Osteoblast (primary cell): Measurements from ENCODE around the gene ZNF622. TPM values are rescaled to one million over a fixed set of nuclear protein-coding genes. Genes with fewer than 3 reads are reported as not detected.
"Not testable (repeated sequence)": the region's sequence is repeated elsewhere in the genome, so short reads cannot be mapped to it uniquely, and the experiment has no call there.

Experiments
- DNase-seq: peaks from one replicate; pipeline ENCODE4 v3.0.0; 2011; ENCODE audit warnings: low spot score, mixed read lengths; ENCODE audit not compliant: insufficient read length; ENCODE audit errors: missing footprints
- H2AFZ ChIP-seq: 2 replicates; pipeline ENCODE4 v1.6.0; 2011; ENCODE audit warnings: mild to moderate bottlenecking, low read length
- H3K27ac ChIP-seq: 2 replicates; pipeline ENCODE4 v1.5.1; 2011; ENCODE audit warnings: mild to moderate bottlenecking, low read depth, low read length, moderate library complexity
- H3K27me3 ChIP-seq: 2 replicates; pipeline ENCODE4 v1.6.0; 2012; ENCODE audit warnings: mild to moderate bottlenecking, control low read depth, inconsistent platforms, low read length, moderate library complexity; ENCODE audit not compliant: insufficient read depth
- H3K36me3 ChIP-seq: 2 replicates; pipeline ENCODE4 v1.5.1; 2011; ENCODE audit warnings: mild to moderate bottlenecking, low read length, control low read depth, moderate library complexity; ENCODE audit not compliant: insufficient read depth
- H3K4me1 ChIP-seq: 2 replicates; pipeline ENCODE4 v1.5.1; 2011; ENCODE audit warnings: mild to moderate bottlenecking, low read length, control low read depth, moderate library complexity; ENCODE audit not compliant: insufficient read depth
- H3K4me2 ChIP-seq: 2 replicates; pipeline ENCODE4 v1.6.0; 2011; ENCODE audit warnings: mild to moderate bottlenecking, low read length; ENCODE audit not compliant: insufficient read depth
- H3K4me3 ChIP-seq: fragments of 200-600 bp; sonication (generic); 3 replicates; pipeline ENCODE4 v1.5.1; 2012; ENCODE audit warnings: mild to moderate bottlenecking, low read length, inconsistent platforms; ENCODE audit not compliant: insufficient read depth
- H3K79me2 ChIP-seq: 2 replicates; pipeline ENCODE4 v1.6.0; 2012; ENCODE audit warnings: mild to moderate bottlenecking, low read length, control low read depth, inconsistent platforms; ENCODE audit not compliant: insufficient read depth
- H3K9me3 ChIP-seq: 2 replicates; pipeline ENCODE4 v1.5.1; 2011; ENCODE audit warnings: low read depth, low read length, control low read depth
- H4K20me1 ChIP-seq: 2 replicates; pipeline ENCODE4 v1.6.0; 2012; ENCODE audit warnings: mild to moderate bottlenecking, low read length, control low read depth; ENCODE audit not compliant: insufficient read depth
- CTCF ChIP-seq: IDR thresholded peaks from 2 replicates; pipeline ENCODE4 v1.5.1; 2011; ENCODE audit warnings: mild to moderate bottlenecking, low read depth, low read length, moderate library complexity; ENCODE audit errors: extremely low read depth
- total RNA-seq: library from RNA; depleted of rRNA; stranded (reverse); fragments of >200 nt; gene quantifications from 2 replicates; pipeline ENCODE4 v1.2.3, GENCODE V29; 2012

Gene ZNF622
- total RNA-seq, 1 donor: 69.8 TPM

DNA sequence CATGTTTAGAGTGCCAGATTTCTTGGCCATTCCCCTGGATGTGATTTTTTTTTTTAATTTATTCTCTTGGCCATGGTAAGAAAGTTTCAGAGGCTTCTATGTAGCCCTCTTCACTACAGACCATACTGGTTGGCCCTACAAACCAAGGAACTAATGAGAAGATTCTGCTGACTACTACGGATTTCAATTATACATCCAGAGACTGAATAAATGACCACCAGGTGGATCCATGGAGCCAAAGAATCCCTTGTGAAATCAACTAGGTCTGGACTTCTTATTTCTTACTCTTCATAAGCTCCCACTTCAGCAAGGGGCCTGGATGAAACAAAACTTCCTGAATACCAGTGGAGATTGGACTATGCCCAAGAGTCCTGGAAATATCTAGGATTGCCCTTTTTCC lies 27.6 kb downstream of the ZNF622 start:
- Histone ChIP-seq H3K36me3 (no peaks in the 10 kb centered on the region), H3K4me1 (no peaks in the 10 kb centered on the region), H3K27ac (no peak overlapping the region), H2AFZ (no peak overlapping the region), H4K20me1 (no peaks in the 10 kb centered on the region), H3K4me3 (no peak overlapping the region), H3K79me2 (no peaks in the 10 kb centered on the region), H3K27me3 (no peaks in the 10 kb centered on the region), H3K9me3 (no peaks in the 10 kb centered on the region), H3K4me2 (no peak overlapping the region)
- DNase-seq: peak; percentile 66
- no peak for TF ChIP-seq CTCF

DNA sequence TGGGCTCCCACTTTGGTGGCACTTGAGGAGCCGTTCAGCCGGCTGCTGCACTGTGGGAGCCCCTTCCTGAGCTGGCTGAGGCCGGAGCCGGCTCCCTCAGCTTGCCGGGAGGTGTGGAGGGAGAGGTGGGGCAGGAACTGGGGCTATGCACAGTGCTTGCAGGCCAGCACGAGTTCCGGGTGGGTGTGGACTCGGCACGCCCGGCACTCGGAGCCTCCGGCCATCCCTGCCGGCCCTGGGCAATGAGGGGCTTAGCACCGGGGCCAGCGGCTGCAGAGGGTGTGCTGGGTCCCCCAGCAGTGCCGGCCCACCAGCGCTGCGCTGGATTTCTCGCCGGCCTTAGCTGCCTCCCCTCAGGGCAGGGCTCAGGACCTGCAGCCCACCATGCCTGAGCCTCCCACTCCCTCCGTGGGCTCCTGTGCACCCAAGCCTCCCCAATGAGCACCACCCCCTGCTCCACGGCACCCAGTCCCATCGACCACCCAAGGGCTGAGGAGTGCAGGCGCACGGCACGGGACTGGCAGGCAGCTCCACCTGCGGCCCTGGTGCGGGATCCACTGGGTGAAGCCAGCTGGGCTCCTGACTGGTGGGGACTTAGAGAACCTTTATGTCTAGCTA lies 29.4 kb downstream of the ZNF622 start:
- DNase-seq, H3K4me2 ChIP-seq, H3K79me2 ChIP-seq, H3K27me3 ChIP-seq, H3K4me1 ChIP-seq, H3K27ac ChIP-seq, H3K4me3 ChIP-seq, H2AFZ ChIP-seq, H3K36me3 ChIP-seq, H4K20me1 ChIP-seq, H3K9me3 ChIP-seq: not testable (repeated sequence)

GRCh38 chr5:16431490-16431889 lies 34.1 kb downstream of the ZNF622 start:
- no peak overlapping the region for H2AFZ ChIP-seq
- no peaks in the 10 kb centered on the region for H3K9me3 ChIP-seq
- no peak overlapping the region for H3K4me2 ChIP-seq
- DNase-seq: no peak
- H3K27me3 ChIP-seq: no peaks in the 10 kb centered on the region
- H3K27ac ChIP-seq: no peak overlapping the region
- H3K4me3 ChIP-seq: no peak overlapping the region
- TF ChIP-seq CTCF: no peak
- no peaks in the 10 kb centered on the region for H3K36me3 ChIP-seq
- no peaks in the 10 kb centered on the region for H3K4me1 ChIP-seq
- H4K20me1 ChIP-seq: no peaks in the 10 kb centered on the region
- H3K79me2 ChIP-seq: no peaks in the 10 kb centered on the region

DNA sequence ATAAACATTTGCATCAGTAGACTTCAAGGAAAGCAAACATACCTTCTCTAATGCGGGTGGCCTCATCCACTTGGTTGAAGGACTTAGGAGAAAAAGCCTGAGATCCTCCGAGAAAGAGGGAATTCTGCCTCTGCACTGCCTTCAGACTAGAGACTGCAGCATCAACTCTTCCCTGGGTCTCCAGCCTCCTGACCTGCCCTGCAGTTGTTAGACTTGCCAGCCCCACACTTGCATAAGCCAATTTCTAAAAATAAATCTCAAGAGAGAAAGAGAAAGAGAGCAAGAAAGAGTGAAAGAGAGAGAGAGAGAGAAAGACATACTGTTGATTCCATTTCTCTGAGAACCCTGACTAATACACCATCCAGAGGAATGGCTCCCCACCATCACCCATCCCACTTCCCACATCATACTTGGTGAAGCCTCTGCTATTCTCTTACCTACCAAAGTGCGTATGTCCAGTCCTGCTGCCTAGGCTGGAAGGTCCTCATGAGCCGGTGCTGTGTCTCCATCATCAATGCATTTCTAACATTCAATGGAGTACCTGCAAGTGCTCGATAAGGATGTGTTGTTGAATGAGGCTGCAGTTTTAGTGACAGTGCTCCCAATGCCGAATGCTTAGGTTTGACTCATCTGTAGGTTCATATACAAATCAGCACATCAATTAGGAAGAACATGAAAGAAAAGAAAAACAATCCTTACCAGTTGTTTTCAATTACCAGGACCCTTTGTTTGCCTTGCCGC lies 35.1 kb downstream of the ZNF622 start:
- no peak for TF ChIP-seq CTCF
- no peaks in the 10 kb centered on the region for H4K20me1 ChIP-seq
- no peaks in the 10 kb centered on the region for H3K79me2 ChIP-seq
- H3K9me3 ChIP-seq: no peaks in the 10 kb centered on the region
- no peaks in the 10 kb centered on the region for H3K27me3 ChIP-seq
- H3K4me1 ChIP-seq: no peaks in the 10 kb centered on the region
- no peak overlapping the region for H3K4me2 ChIP-seq
- no peak overlapping the region for H2AFZ ChIP-seq
- no peak overlapping the region for H3K4me3 ChIP-seq
- H3K27ac ChIP-seq: no peak overlapping the region
- peak; percentile 50 for DNase-seq
- no peaks in the 10 kb centered on the region for H3K36me3 ChIP-seq
